GM19035 (cell line): ENCODE results near the gene TMEM184A.

Experiments
- ATAC-seq: cut with Tn5 transposase; IDR thresholded peaks from one replicate; pipeline ENCODE4 v1.9.1; 2021; ENCODE audit not compliant: unreplicated experiment

The TMEM184A gene

DNA sequence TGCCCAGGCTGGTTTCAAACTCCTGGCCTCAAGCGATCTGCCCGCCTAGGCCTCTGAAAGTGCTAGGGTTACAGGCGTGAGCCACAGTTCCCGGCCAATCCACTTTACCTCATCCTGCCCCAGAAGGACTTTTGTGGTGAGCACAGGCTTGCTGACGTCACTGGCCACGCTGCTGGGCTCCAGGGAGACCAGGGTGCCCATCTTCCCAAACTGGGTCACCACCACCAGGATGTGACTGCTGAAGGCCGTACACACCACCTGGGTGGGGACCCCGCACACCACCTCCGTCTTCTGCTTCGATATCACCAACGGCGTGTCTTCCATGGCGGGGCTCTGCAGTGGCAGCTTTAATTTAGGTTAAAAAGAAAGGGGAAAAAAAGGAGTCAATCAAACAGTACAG is 13.0 kb upstream of the TMEM184A start:
- no peak for ATAC-seq

DNA sequence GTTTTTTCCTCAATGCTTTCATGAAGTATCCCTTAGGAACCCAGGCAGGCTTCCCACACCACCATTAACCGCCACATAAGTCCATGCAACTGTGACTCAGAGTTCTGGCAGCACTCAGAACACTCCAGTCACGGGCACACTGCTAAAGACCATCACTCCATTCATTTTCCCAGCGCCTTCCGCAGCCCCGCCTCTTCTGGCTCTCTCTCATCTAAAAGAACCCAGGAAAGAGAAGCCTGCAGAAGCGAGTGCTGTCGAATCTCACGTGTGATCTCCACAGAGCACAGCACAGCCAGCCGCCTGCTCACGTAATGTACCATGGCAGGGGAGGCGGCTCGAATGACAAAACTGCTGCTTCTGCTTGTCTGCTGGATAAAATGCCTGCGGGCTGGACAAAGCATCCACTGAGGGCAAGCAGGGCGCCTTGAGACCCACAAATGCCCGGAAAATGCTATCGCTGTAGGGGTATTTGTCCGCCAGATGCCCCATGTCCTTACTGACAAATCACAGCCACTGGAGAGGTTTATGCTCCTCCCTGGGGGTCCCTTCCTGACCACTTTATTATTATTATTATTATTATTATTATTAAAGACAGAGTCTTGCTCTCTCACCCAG is 12.0 kb upstream of the TMEM184A start:
- no peak for ATAC-seq

DNA sequence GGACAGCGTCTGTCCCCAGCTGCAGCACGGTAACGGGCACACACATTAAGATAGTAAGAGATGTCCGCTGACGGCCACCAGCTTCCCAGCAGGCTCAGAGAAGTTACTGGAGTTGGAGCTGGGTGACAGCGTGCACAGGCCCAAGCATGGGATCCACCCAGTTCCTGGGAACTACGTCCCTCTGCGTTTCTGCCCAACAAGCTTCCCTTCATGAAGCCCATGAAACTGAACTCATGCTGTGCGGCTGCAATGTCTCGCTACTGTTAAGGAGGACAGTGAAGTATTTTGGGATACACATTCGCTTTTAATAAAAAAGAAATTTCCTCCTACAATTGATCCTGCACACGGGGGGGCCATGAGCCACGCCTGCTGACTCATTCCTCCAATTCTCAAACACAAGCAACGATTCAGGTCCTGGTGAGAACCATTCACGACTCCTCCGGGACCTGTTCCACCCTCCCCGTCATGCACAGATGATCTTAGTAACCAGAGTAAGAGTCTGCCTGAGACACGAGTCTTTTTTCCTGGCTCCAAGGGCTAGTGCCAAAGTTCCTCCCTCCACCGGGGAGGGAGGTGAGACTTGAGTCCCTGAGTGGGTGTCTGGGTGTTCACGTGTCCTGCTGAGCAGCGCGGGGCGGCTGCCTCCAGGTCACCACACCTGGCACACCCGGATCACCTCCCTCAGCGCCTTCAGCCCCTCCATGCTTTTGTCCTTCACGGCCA is 11.2 kb upstream of the TMEM184A start:
- no peak for ATAC-seq

DNA sequence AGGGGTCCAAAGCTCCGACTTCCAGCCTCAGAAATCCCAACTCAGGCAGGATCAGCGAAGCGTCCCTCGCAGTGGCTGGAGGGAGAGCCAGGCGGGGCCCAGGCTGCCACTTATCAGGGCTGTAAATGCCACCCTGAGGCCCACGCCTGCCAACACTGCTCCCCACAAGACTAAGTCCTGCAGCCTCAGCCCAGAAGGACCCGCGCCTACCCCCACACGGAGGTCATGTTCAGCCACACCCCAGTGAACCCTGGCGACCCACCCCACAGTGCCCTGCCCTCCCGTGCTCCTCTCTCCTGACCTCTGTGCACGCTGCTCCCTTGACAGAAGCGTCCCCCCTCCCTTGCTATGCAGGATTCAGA is 10.7 kb upstream of the TMEM184A start:
- ATAC-seq, result no peak

DNA sequence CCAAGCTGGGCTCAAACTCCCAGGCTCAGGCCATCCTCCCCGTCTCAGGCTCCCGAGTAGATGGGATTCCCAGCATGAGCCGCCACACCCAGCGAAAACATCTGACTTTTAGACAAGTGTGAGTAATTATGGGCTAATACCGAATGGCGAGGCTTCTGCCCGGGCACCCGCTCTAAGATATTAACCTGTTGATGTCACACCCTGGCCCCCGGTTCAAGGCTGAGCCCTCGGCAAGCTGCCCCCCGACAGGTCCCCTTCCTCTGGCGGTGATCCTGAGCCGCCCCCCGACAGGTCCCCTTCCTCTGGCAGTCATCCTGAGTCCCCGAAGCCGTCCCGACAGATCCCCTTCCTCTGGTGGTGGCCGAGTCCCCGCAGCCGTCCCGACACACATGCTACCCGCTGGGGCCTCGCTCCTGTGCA is 8.6 kb upstream of the TMEM184A start:
- ATAC-seq, result no peak

DNA sequence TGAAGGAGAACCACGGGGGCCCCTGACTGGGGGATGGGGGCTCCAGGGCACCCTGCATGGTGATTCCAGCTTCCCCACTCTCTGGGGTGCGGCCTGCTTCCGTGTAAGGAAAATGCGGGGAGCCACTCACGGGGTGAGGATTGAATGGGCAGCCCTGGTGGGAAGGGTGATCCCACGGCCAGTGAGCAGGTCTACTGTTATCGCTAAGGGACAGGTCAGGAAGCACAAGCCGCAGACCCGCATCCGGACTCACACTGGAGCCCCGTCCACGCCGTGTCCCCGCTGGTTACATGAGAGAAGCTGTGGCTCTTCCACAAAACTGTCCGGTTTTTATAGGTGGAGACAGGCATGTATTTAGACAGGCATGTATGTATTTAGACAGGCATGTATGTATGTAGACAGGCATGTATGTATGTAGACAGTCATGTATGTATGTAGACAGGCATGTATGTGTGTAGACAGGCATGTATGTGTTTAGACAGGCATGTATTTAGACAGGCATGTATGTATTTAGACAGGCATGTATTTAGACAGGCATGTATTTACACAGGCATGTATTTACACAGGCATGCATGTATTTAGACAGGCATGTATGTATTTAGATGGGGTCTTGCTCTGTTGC is 8.1 kb upstream of the TMEM184A start:
- ATAC-seq, result no peak

DNA sequence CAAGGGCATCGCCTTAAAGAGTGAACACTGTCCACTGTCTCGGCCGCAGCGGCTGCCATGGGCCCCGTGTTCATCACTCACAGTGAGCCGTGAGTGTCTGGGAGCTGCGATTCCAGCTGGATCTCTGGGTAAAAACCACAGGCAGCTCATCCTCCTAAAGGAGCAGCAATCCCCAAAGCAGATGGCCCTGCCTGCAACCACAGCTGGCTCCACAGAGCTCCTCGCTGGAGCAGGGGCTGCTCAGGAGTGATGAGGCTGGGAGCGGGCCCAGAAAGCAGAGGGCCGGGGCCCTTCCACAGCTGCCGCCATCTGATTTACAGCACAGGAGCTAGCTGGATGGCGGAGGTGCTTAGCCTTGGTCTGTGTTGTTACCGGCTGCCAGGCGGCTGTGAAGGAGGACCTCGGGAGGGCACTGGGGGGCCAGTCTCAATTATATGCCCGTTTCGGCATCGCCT is 6.6 kb upstream of the TMEM184A start:
- no peak for ATAC-seq

DNA sequence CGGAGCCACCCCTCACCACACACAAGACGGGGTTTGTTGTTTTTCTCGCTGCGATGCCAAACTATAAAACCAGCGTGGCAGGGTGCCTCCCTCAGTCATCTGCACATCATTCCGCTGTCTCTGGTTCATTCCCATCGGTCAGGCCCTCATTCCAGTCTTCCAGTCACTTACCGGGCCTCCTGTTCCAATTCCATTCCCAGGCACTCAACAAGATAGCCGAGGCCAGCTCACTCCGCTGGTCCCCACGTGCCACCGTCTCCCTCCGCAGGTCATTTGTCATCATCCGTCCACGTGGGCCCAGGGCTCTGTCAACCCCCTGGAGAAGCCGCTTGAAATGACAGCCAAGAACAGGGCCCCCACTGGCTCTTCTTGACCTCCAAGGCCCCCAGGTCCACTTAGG is 6.1 kb upstream of the TMEM184A start:
- no peak for ATAC-seq

DNA sequence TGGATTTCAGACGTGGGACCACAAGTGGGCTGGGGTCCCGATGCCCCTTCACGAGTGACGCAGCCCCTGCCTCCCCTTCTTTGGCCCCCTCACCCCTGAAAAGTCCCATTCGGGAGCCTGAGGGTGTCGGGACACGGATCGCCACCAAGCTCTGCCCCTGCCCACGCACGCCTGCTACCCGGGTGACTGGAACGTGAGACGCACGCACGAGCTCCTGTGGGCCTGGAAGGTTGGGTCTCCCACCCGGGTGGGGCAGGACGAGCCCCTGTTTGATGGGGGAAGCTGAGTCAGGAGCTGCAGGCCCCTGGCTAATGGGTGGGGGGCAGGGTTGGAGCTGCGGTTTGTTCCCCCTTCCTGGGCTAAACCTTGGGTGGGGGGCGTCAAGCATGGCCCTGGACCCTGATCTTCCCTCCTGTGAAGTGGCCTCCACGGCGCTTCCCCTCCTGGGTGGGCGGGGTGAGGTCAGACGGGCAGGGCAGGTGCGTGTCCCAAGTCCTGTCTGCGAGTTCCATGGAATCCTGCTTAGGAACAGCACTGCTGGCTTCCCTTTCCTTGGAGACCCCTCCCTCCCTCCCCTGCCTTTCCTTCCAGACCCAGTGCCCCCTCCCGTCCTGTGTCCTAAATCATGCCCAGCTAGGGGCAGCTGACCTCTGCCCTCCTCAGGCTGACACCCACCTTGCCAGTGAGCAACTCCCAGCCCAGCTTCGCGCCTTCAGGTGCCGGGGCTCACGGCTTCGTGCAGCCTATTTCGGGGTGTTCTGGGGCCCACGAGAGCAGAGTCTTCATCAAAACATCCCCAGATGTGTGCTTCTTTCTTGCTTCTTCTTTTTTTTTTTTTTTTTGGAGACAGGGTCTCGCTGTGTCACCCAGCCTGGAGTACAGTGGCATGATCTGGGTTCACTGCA is 5.3 kb upstream of the TMEM184A start:
- ATAC-seq, result no peak

DNA sequence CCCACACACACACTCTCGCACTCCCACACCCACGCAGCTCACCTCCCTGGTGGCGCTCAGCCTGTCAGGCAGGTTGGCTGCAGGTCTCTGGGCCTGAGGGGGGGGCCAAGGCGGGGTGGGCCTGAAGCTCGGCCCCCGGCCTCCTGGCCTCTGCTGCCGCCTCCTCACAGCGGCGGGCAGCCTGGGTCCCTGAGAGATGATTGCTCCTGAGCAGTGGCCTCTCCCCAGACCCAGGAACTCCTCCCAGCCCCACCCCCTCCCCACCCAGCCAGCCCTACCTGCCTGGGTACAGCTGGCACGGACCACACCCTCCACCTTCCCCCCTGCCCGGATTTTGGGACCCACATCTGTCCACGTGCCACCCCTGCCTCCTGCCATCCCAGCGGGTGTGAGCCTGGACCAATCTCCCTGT is 4.6 kb upstream of the TMEM184A start:
- ATAC-seq, result no peak

DNA sequence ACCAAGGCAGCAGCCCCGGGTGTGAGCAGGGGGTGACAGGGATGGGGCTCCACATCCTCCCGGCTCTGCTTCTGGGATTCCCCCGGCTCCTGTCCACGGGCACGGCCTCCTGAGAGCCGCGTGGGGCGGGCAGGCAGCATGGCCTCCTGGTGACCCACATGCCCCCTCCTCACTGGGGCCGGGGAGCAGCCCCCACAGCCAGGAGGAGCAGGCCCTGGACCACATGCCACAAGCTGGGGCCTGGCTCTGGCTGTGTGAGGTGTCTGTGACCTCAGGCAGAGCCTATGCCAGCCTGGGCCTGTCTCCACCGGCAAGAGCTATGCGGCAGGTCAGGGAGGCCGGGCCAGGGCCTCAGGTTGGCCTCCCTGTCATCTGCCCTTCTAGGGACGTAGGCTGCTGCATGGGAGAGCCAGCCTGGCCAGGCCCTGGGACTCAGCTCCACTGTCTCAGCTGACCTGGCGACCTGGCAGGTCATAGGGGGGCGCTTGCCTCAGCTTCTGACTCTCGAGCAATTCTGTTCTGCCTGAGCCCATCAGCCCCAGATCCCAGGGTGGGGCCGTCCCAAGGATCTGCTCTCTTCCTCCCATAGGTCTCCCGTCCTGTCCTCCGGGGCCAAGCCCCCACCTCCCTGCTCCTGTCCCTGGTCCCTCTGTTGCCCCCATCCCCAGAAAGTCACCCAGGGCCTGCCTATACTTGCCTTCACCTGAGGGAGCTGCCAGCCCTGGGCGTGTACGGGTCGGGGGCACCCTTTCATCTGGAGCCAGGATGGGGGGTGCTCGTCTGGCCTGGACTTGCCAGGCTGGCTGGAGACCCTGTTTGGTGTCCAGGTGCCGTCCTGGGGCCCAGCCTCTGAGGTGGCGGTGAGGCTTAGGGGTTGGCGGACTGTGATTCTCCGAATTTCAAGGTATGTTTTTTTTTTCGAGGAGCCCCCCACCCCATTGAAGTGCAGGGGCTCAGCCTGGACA is 3.9 kb upstream of the TMEM184A start:
- no peak for ATAC-seq

DNA sequence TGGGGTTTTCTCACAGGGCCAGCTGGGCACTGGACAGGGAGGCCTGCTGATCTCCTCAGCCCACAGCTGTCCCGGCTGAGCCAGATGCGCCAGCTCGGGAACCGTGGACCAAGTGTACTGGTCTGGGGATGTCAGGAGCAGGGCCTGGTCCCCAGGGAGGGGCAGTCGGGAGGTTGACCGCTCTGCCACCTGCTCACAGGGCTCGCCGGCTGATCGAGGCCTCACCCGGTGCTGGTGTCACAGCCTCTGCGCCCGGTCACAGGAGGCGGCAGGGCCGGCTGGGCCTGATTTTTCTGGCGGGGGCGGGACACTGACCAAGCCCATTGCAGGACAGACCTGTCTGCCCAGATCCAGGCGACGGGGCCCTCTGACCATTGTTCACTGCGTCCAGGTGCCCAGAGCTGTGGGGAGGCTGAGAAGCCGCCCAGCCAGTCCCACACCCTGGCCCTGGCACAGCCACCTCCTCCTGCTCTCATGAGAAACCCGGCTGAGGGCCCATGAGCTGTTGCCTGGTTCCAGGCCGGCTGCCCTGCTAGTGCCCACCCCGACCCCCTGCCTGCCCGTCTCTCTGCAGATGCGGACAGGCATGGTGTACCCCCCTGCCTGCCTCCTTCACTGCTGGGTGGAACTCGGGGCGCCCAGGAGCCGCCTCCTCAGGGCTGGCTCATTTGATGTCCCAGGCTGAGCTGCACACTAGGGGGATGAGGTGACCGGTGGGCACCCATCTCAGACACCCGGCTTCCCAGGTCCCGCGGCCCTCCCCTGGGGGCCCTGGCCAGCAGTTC is 3.0 kb upstream of the TMEM184A start:
- ATAC-seq, result no peak

DNA sequence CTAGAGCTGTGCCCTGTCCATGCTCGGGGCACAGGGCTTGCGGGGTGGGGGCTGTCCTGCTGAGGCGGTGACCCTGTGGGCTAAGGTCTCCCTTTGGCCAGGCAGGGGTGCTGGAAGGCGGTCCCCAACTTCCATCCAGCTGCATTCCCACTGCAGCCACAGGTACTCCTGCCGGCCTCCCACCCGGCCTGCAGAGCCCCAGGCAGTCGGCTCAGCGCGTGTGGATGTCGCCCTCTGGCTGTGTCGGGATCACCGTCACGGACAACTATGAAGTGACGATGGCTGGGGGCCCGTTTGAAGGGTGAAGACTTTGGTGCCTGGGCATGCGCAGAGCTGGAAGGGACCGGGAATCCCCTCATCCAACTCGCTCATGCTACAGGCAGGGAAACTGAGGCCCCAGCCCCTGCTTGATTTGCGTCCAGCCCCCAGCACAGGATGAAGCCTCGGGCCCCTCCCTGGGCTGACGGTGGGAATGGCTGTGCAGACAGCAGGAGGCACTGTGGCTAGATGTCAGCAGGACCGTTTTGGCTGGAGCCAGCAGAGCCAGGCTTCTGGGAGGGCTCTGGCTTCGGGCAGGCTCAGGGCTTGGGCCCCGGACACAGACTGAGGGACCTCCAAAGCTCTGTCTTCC is 2.3 kb upstream of the TMEM184A start:
- ATAC-seq, result no peak

DNA sequence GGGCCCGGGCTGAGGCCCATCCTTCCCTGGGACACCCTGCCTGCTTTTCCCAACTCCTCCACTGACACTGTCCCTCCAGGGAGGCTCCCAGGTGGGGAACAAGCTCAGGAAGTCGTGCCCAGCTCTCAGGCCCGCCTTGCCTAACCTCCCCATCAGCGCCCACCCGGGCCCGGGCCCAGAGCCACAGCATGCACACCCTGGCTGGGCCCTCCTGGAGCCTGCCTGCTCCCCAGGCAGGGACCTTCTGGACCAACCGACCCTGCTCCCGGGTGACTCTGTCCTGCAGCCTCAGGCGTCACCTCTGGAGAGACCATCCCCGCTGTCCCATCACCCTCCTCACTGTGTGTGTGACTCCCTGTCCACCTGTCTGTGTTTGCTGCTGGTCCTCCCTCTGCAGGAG is 1.8 kb upstream of the TMEM184A start:
- no peak for ATAC-seq

DNA sequence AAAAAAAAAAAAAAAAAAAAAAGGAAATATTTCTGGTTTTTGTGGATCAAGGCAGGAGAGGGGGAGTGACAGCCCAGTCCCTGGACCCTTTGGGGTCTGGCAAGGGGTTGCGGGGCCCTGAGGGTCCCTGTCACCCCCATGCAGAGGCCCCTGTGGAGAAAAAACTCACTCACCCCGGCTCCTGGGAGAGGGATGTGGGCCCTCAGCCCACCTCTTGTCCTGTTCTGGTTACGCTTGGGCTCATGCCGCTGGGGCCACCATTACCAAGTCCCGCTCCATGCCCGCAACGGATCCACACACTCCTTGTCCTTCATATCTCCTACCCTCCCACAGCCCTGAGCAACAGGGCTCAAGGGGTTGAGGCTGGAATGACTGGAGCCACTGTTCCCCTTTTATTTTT is 1.0 kb upstream of the TMEM184A start:
- no peak for ATAC-seq

DNA sequence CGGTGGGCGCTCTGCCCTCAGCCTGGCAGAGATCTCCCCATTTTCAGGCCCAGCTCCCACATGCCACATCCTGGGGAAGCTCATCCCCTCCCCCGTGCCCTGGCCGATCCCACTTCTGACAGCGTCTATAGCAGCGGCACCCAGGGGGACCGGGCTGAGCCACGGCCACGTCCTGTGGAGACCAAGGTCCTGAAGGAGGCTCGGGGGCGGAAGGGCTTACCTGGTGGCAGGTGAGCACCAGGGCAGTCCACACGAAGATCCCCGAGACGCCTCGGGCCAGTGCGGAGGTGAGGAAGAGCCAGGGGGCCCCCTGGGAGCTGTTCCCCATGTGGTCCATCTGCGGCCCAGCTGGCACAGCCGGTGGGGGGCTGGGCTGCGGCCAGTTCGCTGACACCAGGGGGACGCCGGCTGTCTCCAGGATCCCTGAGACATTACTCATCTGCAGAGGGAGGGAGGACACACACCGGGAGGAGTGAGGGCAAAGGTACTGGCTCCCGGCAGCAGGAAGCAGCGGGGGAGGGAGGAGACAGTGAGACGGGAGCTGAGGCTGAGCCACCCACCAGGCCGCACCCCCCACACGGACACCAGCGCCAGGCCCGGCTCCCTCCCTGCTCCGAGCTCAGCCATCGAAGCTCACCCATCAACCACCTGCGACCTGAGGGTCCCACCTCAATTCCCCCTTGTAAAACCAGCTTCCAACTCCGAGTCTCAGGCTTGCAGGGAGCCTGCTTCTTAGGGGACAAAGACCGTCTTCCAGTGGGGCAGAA is 776 bp downstream of the TMEM184A start:
- no peak for ATAC-seq

DNA sequence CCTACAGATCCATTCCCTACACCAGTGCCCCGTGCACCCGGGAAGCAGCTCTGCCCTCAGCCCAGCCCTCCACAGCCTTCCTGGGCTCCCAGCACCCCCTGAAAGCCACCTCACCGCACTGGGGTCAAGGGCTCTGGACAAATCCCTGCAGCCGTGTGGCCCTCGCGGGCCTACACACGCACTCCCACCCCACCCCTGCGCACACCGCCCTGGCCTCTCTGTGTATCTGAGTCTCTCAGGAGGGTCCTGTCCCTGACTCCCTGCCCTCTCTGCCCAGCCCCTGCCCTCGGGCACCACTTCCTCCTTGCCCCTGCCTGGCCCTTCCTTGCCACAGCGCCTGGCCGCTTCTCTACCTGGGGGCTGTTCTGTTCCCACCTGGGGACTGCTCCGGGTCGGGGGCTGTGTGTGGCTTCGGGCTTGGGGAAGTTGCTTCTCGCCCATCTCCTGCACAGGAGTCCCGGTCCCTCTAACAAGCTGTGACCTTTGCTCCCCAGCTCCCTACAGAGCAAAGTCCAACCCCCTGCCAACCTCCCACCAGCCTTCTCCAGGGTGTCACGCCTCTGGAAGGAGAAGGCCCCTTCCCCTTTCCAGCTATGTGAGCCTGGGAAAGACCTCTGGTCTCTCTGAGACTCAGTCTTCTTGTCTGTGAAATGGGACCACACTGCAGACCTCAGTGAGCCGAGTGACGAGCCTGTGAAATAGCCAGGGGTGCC is 1.5 kb downstream of the TMEM184A start:
- ATAC-seq, result no peak
